ENCODE results near the gene ERLIN1. TPM values are rescaled to one million over a fixed set of nuclear protein-coding genes. Genes with fewer than 3 reads are reported as not detected.

The ERLIN1 gene
- total and polyA plus RNA-seq, 10 of the 15 experiments (the other 5 are each of a cell fraction or from before 2014, with no cell fraction given), result 4.9 to 21.7 (median 13.0) TPM

GRCh38 chr10:100174699-100175677 lies 10.8 kb downstream of the ERLIN1 start (continued):
- TF ChIP-seq MYC (IDR thresholded peaks at IDR 0.05; ENCODE audit: insufficient read depth, insufficient read length, insufficient replicate concordance, low read length, severe bottlenecking) (no peak), ZSCAN29 (IDR thresholded peaks at IDR 0.05) (no peak), RAD51 (IDR thresholded peaks at IDR 0.05) (no peak), FOS (IDR thresholded peaks at IDR 0.05; ENCODE audit: borderline replicate concordance, extremely low read depth, insufficient read length) (no peak), ZNF217 (IDR thresholded peaks at IDR 0.05) (no peak), CBX5 (IDR thresholded peaks at IDR 0.05; ENCODE audit: low read depth) (no peak), CBX3 (IDR thresholded peaks at IDR 0.05; ENCODE audit: borderline replicate concordance, low read depth) (no peak), SRF (IDR thresholded peaks at IDR 0.05; ENCODE audit: low read depth in 2 of 2, low read length in 2 of 2) (0 out of 4 replicates have a peak, but pooled peaks of 1 of the 2 experiments have one; percentile 24), POLR2AphosphoS2 (IDR thresholded peaks at IDR 0.05; ENCODE audit: low read depth, low read length) (no peak), ZNF592 (IDR thresholded peaks at IDR 0.05) (no peak), SMARCA5 (IDR thresholded peaks at IDR 0.05) (no peak), BHLHE40 (IDR thresholded peaks at IDR 0.05; ENCODE audit: borderline replicate concordance in 1 of 2, low read depth in 2 of 2, low read length in 1 of 2) (peak; percentile 52 to 54; a peak in 2 of 4 replicates), RELA (IDR thresholded peaks at IDR 0.05; ENCODE audit: borderline replicate concordance, partially characterized antibody) (no peak), ZBTB4 (CRISPR knock-in tag; IDR thresholded peaks at IDR 0.05) (no peak), PKNOX1 (IDR thresholded peaks at IDR 0.05) (peak; percentile 41; the same call in 1 of the 2 replicates), RCOR1 (conservative IDR thresholded peaks at IDR 0.05; ENCODE audit: low read depth, low read length) (no peak), FOXM1 (IDR thresholded peaks at IDR 0.05; ENCODE audit: low read depth, low read length) (peak; percentile 43; the same call in 1 of the 2 replicates), TBL1XR1 (IDR thresholded peaks at IDR 0.05; ENCODE audit: low read depth, low read length) (no peak), NFIC (IDR thresholded peaks at IDR 0.05; ENCODE audit: low read depth, low read length) (peak; percentile 67), TCF3 (IDR thresholded peaks at IDR 0.05; ENCODE audit: borderline replicate concordance, insufficient read depth, low read depth, low read length) (no peak), YBX1 (IDR thresholded peaks at IDR 0.05) (no peak)
